Loucy (cell line): Measurements from ENCODE around the gene NCSTN.

Experiments
- H2AFZ ChIP-seq: fragments of 200-600 bp; sonication (generic); 2 replicates; pipeline ENCODE4 v1.6.0; 2016; ENCODE audit warnings: antibody characterized with exemption, mild to moderate bottlenecking, low read length, moderate library complexity
- H3F3A ChIP-seq: fragments of 200-600 bp; 2 replicates; pipeline ENCODE4 v1.6.0; 2016; ENCODE audit warnings: antibody characterized with exemption, low read depth, mild to moderate bottlenecking
- H3K27me3 ChIP-seq: fragments of 200-600 bp; sonication (generic); 2 replicates; pipeline ENCODE4 v1.6.1; 2014; ENCODE audit warnings: low read length, mild to moderate bottlenecking; ENCODE audit not compliant: insufficient read depth, poor library complexity, severe bottlenecking
- H3K36me3 ChIP-seq: fragments of 200-600 bp; sonication (generic); 2 replicates; pipeline ENCODE4 v1.6.1; 2016; ENCODE audit warnings: low read length; ENCODE audit not compliant: insufficient read depth
- H3K4me1 ChIP-seq: fragments of 200-600 bp; sonication (generic); 2 replicates; pipeline ENCODE4 v1.5.1; 2014; ENCODE audit warnings: low read length, mild to moderate bottlenecking; ENCODE audit not compliant: insufficient read depth, poor library complexity, severe bottlenecking
- H3K4me2 ChIP-seq: fragments of 200-600 bp; sonication (generic); 2 replicates; pipeline ENCODE4 v1.6.0; 2014; ENCODE audit warnings: antibody characterized with exemption, low read length, low read depth, mild to moderate bottlenecking; ENCODE audit not compliant: poor library complexity, severe bottlenecking
- H3K4me3 ChIP-seq: fragments of 200-600 bp; sonication (generic); 2 replicates; pipeline ENCODE4 v1.5.1; 2014; ENCODE audit warnings: low read length, mild to moderate bottlenecking, mixed read lengths; ENCODE audit not compliant: poor library complexity, severe bottlenecking
- H3K79me2 ChIP-seq: fragments of 200-600 bp; sonication (generic); 2 replicates; pipeline ENCODE4 v1.6.1; 2014; ENCODE audit warnings: low read length; ENCODE audit not compliant: insufficient read depth
- H3K9ac ChIP-seq: fragments of 200-600 bp; sonication (generic); 2 replicates; pipeline ENCODE4 v1.6.0; 2014; ENCODE audit warnings: mild to moderate bottlenecking, low read depth, low read length, moderate library complexity; ENCODE audit not compliant: poor library complexity, severe bottlenecking
- H3K9me2 ChIP-seq: fragments of 200-600 bp; sonication (generic); replicated peaks from 2 replicates; pipeline ENCODE4 v1.6.1; 2016; ENCODE audit warnings: low read depth, low read length, mixed read lengths
- H3K9me3 ChIP-seq: fragments of 200-600 bp; sonication (generic); 2 replicates; pipeline ENCODE4 v1.6.1; 2014; ENCODE audit warnings: mild to moderate bottlenecking, antibody characterized with exemption, low read length, low read depth; ENCODE audit not compliant: insufficient read depth
- H4K20me1 ChIP-seq: fragments of 200-600 bp; sonication (generic); 2 replicates; pipeline ENCODE4 v1.6.0; 2014; ENCODE audit warnings: antibody characterized with exemption, low read length, mild to moderate bottlenecking; ENCODE audit not compliant: insufficient read depth, poor library complexity, severe bottlenecking
- CTCF ChIP-seq: fragments of 200-600 bp; sonication (generic); conservative IDR thresholded peaks from 2 replicates; pipeline ENCODE4 v1.5.1; 2014; ENCODE audit warnings: mild to moderate bottlenecking, antibody characterized with exemption, low read length
- EZH2phosphoT487 ChIP-seq: fragments of 200-600 bp; IDR thresholded peaks from 2 replicates; pipeline ENCODE4 v1.6.1; 2018; ENCODE audit warnings: antibody characterized with exemption, mild to moderate bottlenecking, moderate library complexity, borderline replicate concordance

Gene NCSTN

GRCh38 chr1:160371756-160372155 is 28.6 kb downstream of the NCSTN start:
- H3K4me3 ChIP-seq: no peak overlapping the region
- no peaks in the 10 kb centered on the region for H3F3A ChIP-seq
- H3K9me2 ChIP-seq: no peaks in the 10 kb centered on the region
- no peak overlapping the region for H3K9ac ChIP-seq
- no peaks in the 10 kb centered on the region for H3K9me3 ChIP-seq
- no peaks in the 10 kb centered on the region for H3K79me2 ChIP-seq
- no peak overlapping the region for H3K4me2 ChIP-seq
- H2AFZ ChIP-seq: no peak overlapping the region
- TF ChIP-seq CTCF (no peak), EZH2phosphoT487 (no peak)
- no peaks in the 10 kb centered on the region for H4K20me1 ChIP-seq
- no peaks in the 10 kb centered on the region for H3K36me3 ChIP-seq
- H3K4me1 ChIP-seq: peaks cover 12% of the 10 kb centered on the region
- H3K27me3 ChIP-seq: no peaks in the 10 kb centered on the region

- Histone ChIP-seq H2AFZ (no peak overlapping the region), H3K36me3 (no peaks in the 10 kb centered on the region), H3K9me2 (no peaks in the 10 kb centered on the region), H3K27me3 (no peaks in the 10 kb centered on the region), H3K9ac (no peak overlapping the region), H3F3A (no peaks in the 10 kb centered on the region), H3K9me3 (no peaks in the 10 kb centered on the region), H4K20me1 (no peaks in the 10 kb centered on the region), H3K79me2 (no peaks in the 10 kb centered on the region), H3K4me3 (no peak overlapping the region), H3K4me2 (no peak overlapping the region), H3K4me1 (no peaks in the 10 kb centered on the region)
- TF ChIP-seq CTCF: no peak
- no peak for TF ChIP-seq EZH2phosphoT487
Observed at GRCh38 chr1:160373696-160374095, 30.5 kb downstream of the NCSTN start.

- Histone ChIP-seq H3K9ac (no peak overlapping the region), H3K9me2 (no peaks in the 10 kb centered on the region), H3K79me2 (no peaks in the 10 kb centered on the region), H3K9me3 (no peaks in the 10 kb centered on the region), H3K4me3 (no peak overlapping the region), H3K36me3 (no peaks in the 10 kb centered on the region), H4K20me1 (no peaks in the 10 kb centered on the region), H3K27me3 (no peaks in the 10 kb centered on the region), H3F3A (no peaks in the 10 kb centered on the region), H2AFZ (no peak overlapping the region), H3K4me2 (no peak overlapping the region), H3K4me1 (no peaks in the 10 kb centered on the region)
- TF ChIP-seq EZH2phosphoT487 (no peak), CTCF (no peak)
Observed at GRCh38 chr1:160374306-160375110, 31.3 kb downstream of the NCSTN start.
